Left kidney (tissue), 2 donors: Measurements from ENCODE around the gene ATXN1. TPM values are rescaled to one million over a fixed set of nuclear protein-coding genes. Genes with fewer than 3 reads are reported as not detected.

Experiments used
- DNase-seq: peaks from one replicate; pipeline ENCODE4 v3.0.0-alpha.2; 2013
- polyA plus RNA-seq: library from polyadenylated mRNA; unstranded; fragments of 120-200 nt; gene quantifications from one replicate; pipeline ENCODE4 v1.2.1, GENCODE V29; 2013; ENCODE audit not compliant: insufficient read length

The ATXN1 gene
- polyA plus RNA-seq, 1 donor, result 23.6 TPM

DNA sequence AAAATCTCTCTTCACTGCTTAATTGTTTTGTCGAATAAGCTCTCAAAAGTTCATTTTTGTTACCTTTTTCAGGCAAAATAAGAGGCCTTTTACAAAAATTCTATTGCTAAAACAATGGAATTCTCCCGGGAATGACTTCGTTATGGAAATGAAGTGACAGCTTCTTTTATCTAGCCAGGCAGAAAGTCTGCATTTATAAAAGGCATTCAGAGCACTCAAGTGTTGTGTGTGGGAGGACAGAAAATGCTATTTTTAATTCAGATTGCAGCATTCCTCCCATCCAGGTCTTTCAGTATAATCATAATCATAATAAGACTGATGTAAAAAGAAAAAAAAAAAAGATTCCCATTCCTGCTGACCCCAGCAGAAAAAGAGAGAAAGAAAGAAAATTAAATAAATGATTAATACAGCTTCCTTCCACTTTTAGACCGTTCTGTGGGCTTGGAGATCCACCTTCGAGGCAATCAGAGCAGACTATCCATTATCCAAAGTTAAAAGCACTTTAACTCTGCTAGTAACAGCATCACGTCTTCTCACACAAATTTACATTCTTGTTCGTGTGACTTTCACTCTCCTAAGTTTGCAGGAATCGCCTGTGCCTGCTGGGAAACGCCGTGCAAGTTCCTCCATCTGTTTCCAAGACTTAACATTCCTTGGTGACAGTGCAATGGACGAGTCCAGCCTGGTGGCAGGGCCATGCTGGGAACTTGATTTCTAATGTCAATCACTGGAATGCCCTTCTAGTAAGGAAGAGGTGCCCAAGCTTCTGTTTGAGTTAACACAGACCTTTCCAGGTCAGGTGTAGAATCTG is 264.1 kb downstream of the ATXN1 start:
- DNase-seq, result no peak

DNA sequence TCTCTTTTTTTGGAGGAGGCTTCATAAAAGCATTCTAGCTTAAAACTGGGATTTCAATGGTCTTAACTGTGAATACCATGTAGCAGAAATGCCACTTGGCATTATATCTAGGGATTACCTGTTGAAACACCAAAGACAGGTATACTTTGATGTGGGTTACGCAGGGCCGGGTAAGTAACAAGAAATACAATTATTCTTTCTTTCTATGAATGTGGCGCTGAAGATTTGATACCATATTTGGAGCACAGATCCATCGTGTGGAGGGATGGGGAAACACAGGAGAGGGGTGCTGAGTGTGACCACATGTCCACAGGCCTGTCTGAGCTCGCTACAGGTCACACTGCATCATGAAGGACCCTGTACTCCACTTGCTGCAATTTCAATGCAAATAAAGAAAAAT is 265.1 kb downstream of the ATXN1 start:
- DNase-seq, result no peak

DNA sequence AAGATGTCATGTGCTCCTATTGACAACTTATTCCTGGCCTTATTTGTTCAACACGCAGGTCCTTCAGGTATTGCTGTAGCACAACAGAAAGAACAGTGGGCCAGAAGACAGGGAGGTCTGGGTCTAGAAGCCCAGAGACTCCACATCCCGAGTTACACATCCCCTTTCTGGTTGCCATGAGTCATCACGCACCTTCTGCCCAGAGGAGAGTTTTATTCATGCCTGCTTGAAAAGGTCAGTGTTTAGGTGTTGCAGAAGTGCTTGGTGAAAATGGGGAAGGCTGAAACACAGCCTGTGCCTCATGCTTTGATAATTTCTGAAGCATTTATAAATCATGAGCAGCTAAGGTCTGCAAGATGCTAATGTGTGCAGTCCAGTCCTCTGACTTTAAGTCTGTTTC is 266.5 kb downstream of the ATXN1 start:
- no peak for DNase-seq

DNA sequence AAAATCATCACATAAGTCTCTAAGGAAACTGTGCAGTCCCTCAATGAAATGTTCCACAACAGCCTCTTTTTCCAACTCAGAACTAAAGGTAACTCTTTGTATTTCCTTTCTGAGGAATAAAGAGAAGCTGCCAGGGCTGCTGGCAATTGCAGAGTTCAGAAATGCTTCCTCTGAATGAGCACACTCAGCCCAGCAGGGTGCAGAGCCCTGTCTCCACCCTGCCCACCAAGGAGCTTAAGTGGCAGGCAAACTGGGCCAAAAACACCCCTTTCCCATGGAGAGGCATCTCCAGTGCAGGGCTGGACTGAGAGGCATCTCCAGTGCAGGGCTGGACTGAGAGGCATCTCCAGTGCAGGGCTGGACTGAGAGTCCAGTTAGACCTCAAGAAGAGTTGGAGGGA is 267.5 kb downstream of the ATXN1 start:
- DNase-seq, result no peak

GRCh38 chr6:16493112-16493511 is 268.1 kb downstream of the ATXN1 start:
- no peak for DNase-seq

- no peak for DNase-seq
Measured at GRCh38 chr6:16491666-16492313, 269.5 kb downstream of the ATXN1 start.

DNA sequence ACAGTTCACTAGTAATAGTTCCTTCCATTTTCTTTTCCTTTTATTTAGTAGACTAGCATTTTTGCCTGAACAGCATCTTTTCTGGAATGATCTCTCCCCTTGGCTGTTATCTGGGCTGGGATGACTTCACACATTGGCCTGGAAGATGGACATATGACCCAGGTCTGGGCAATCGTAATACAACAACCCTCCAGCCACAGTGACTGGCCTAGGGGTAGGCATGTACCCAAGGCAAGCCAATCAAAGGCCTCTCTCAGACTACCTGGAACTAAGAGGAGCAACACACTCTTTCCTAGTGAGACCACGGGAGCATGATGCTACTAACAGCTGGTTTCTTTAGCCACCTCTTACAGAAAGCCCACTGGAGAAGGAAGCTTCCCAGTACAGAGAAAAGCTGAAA is 270.6 kb downstream of the ATXN1 start:
- DNase-seq, result no peak

GRCh38 chr6:16488813-16489212 is 272.4 kb downstream of the ATXN1 start:
- DNase-seq, result no peak

DNA sequence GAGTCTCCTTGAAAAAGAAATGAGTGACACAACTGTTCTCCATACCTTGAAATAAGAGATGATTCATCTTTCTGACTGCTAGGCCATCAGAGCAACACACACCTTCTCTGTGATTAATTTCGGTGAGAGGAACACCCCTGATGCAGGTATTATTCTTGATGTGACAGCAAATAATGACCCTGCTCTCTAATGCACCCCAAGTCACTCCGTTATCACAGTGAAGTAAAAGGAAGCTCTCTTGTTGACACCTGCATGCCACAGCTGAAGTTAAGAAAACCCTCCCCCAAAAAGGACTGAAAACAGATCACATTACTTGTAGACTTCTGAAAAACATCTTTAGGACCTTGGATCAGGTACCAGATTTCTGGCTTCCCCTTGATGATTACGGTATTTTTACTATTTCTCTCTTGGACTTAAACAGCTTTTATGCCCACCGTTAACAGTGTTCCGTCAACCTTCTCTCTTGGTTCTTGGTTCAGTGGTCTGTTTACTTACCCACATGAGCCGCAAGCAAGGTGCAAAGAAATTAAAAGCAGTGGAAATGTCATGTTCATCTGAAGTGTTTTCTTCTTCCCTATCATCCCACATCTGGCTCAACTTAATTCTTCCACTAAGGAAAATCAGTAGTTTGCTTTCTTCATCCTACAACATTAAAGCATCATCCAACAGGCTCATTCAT is 273.1 kb downstream of the ATXN1 start:
- DNase-seq, result no peak

DNA sequence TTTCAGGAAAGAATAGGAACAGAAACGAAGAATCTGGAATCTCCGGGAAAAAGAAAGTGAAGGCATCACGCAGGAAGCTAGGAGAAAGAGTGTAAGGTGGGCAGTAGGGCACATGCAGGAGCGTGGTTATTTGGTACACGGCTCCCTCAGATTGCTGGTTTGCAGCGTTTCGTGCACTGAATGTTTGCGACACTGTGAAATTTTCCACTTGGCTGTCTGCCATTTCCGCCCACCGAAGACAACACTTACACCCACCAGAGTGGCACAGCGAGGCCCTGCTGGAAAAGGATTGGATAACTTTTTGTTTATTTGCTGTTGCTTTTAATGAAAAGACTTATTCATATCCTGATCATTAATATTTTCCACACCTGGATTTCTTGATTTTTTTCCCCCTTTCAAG is 274.6 kb downstream of the ATXN1 start:
- DNase-seq, result no peak

GRCh38 chr6:16483315-16483875 is 277.9 kb downstream of the ATXN1 start:
- no peak for DNase-seq

GRCh38 chr6:16482702-16483314 is 278.5 kb downstream of the ATXN1 start:
- no peak for DNase-seq

- no peak for DNase-seq
Measured at GRCh38 chr6:16481697-16482399, 279.4 kb downstream of the ATXN1 start.

GRCh38 chr6:16480763-16481560 is 280.3 kb downstream of the ATXN1 start:
- DNase-seq, result no peak

GRCh38 chr6:16477367-16478149 is 283.7 kb downstream of the ATXN1 start:
- DNase-seq, result no peak

DNA sequence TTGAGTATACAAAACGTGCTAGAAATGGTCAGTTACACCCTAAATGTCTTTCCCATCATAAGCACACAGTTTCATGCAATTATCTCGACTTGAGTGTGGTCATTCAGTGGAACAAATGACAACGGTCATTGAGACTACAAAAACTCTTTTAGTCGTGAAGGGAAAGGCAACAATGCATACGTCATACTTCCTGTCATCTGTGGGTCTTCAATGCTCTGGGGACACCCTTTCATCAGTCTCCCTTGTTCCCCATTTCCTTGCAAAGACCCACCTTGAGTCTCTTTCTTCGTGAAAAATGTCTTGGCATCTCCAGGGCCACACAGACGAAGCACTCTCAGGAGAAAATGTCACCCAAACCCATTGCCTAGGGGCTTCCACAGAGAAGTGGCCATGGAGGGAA is 284.4 kb downstream of the ATXN1 start:
- no peak for DNase-seq

DNA sequence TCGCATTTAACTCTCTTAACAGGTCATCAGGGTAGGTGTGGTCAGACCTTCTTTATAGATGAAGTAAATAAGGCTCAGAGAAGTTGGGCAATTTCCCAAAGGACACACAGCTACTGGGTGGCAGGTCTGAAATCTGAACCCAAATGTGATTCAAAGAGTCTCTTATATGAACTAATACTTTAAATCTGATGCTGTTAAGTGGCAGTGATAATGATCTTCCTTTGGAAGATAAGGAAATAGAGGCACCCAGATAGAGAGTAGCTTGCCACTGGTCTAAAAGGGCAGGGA is 285.8 kb downstream of the ATXN1 start:
- DNase-seq, result no peak

- no peak for DNase-seq
Measured at GRCh38 chr6:16474772-16475493, 286.3 kb downstream of the ATXN1 start.

DNA sequence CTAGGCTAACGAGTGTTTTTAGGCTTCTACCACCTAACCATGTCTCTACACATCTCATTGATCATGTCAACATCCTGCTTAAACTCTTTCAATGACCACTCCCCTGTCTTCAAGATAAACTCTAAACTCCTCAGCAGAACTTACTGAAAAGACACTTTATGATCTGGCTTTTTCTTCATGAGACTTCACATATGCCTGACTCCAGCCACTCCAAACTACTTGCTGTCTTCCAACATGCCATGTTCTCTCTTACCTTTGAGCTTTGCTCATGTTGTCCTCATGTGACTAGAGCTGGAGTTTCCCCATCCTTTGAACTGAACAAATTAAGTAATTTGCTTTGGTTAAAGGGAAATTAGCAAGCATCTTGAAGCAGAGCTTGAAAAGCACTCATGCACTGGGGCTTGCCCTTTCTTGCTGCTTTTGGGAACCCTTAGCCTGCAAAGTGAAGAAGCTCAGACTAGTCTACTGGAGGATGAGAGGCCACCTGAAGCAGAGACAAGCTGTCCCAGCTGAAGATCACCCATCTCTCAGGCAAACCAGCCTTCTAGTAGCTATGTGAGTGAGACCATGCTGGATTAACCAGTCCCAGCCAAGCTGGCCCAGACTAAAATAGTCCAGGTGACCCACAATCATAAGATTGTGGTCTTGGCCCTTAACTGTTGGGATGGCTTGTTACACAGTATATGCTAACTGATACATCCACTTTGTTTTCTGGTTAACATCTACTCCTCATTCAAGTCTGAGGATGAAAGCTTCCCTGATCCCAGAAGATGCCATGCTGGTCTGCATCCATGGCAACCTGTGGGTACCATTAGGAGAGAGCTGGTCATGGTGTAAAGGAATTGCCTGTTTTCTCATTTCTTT is 287.1 kb downstream of the ATXN1 start:
- no peak for DNase-seq
